Breast epithelium (tissue), 4 donors: ENCODE data around the gene WDR72. TPM values are rescaled to one million over a fixed set of nuclear protein-coding genes. Genes with fewer than 3 reads are reported as not detected.

Source experiments
- DNase-seq, 2 donors: peaks; one replicate each; pipeline ENCODE4 v3.0.0-alpha.2; 2019; ENCODE audit warnings: low spot score in 2 of 2
- H3K27ac ChIP-seq, 2 donors: fragments of 200-600 bp; sonication (generic) in 1 of 2; one replicate each; pipeline ENCODE4 v1.5.1; 2016 to 2019; ENCODE audit warnings: mild to moderate bottlenecking in 1 of 2
- H3K27me3 ChIP-seq, 2 donors: fragments of 200-600 bp; sonication (generic) in 1 of 2; one replicate each; pipeline versions ENCODE4 v1.5.1 to v1.6.0; 2017 to 2019; ENCODE audit warnings: control low read depth in 1 of 2, mild to moderate bottlenecking in 1 of 2
- H3K36me3 ChIP-seq: fragments of 200-600 bp; one replicate; pipeline ENCODE4 v1.5.1; 2019
- H3K4me1 ChIP-seq, 2 donors: fragments of 200-600 bp; sonication (generic); one replicate each; pipeline ENCODE4 v1.5.1; 2016 to 2019; ENCODE audit warnings: control low read depth in 1 of 2
- H3K4me3 ChIP-seq, 3 donors: fragments of 200-600 bp; sonication (generic); 1 replicate in 2 of 3; 2 replicates in 1 of 3; pipeline ENCODE4 v1.5.1; 2016 to 2019; ENCODE audit warnings: mild to moderate bottlenecking in 3 of 3, moderate library complexity in 2 of 3
- H3K9me3 ChIP-seq, 2 donors: fragments of 200-600 bp; sonication (generic) in 1 of 2; one replicate each; pipeline ENCODE4 v1.5.1; 2016 to 2019; ENCODE audit warnings: control low read depth in 1 of 2
- POLR2A ChIP-seq: fragments of 450-650 bp; IDR thresholded peaks from one replicate; pipeline ENCODE4 v1.6.1; 2016; ENCODE audit warnings: antibody characterized with exemption, mild to moderate bottlenecking, moderate library complexity
- POLR2AphosphoS5 ChIP-seq, 3 donors: sonication (generic); formaldehyde crosslinking; IDR thresholded peaks; one replicate each; pipeline ENCODE4 v1.6.1; 2017; ENCODE audit warnings: antibody characterized with exemption in 3 of 3
- intact Hi-C: fragments of 100-400 bp; cut with DNase I; formaldehyde crosslinking; loops from one replicate; pipeline ENCODE4 v1.15.1; 2023; ENCODE audit warnings: low total_unique reads
- total RNA-seq, 3 donors: library from RNA; depleted of rRNA; stranded (reverse); fragments of >200 nt; gene quantifications; one replicate each; pipeline ENCODE4 v1.1.0, GENCODE V29; 2016
- TF ChIP-seq, protein P1 (sequence below), 3 donors: fragments of 450-650 bp; IDR thresholded peaks; one replicate each; pipeline ENCODE4 v1.5.1; 2016 to 2017; ENCODE audit warnings: antibody characterized with exemption in 3 of 3, mild to moderate bottlenecking in 3 of 3, moderate library complexity in 3 of 3

Gene WDR72
- total RNA-seq, 3 donors from 2014 or later, result 0.66 to 1.2 TPM; not detected in 1

- no peak for DNase-seq
- Histone ChIP-seq H3K4me3 (no peak overlapping the region), H3K27ac (no peak overlapping the region), H3K27me3 (no peaks in the 10 kb centered on the region), H3K9me3 (no peaks in the 10 kb centered on the region), H3K36me3 (no peaks in the 10 kb centered on the region), H3K4me1 (no peaks in the 10 kb centered on the region)
- TF ChIP-seq, protein P1, sequence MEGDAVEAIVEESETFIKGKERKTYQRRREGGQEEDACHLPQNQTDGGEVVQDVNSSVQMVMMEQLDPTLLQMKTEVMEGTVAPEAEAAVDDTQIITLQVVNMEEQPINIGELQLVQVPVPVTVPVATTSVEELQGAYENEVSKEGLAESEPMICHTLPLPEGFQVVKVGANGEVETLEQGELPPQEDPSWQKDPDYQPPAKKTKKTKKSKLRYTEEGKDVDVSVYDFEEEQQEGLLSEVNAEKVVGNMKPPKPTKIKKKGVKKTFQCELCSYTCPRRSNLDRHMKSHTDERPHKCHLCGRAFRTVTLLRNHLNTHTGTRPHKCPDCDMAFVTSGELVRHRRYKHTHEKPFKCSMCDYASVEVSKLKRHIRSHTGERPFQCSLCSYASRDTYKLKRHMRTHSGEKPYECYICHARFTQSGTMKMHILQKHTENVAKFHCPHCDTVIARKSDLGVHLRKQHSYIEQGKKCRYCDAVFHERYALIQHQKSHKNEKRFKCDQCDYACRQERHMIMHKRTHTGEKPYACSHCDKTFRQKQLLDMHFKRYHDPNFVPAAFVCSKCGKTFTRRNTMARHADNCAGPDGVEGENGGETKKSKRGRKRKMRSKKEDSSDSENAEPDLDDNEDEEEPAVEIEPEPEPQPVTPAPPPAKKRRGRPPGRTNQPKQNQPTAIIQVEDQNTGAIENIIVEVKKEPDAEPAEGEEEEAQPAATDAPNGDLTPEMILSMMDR (IDR thresholded peaks at IDR 0.05), result no peak
- TF ChIP-seq POLR2AphosphoS5 (IDR thresholded peaks at IDR 0.05), result no peak
- intact Hi-C loops, result no loop called here
Observed at GRCh38 chr15:53681056-53681455, 78.4 kb downstream of the WDR72 start.

DNA sequence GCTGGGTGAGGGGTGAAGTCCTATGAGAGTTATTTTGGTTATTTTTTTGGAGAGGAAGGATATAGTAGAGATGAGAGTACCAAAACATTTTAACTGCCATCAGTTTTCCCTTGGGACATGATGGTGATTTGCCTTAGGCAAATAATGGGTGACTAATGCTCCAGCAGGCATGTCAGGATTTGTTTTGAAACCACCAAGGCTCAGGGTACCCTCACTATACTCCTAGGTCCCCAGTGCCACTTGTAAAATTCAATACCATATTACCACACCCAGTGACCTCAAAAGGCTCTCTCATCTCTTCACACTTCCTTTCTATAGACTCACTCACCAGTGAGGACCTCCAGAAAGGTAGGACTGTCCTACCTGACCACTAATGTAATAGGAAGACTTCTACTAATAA, 83.6 kb downstream of the WDR72 start:
- no peak for DNase-seq
- Histone ChIP-seq H3K4me3 (no peak overlapping the region), H3K9me3 (no peaks in the 10 kb centered on the region), H3K36me3 (no peaks in the 10 kb centered on the region), H3K27ac (no peak overlapping the region), H3K27me3 (no peaks in the 10 kb centered on the region), H3K4me1 (no peaks in the 10 kb centered on the region)
- TF ChIP-seq, protein P1 (IDR thresholded peaks at IDR 0.05), result no peak
- TF ChIP-seq POLR2AphosphoS5 (IDR thresholded peaks at IDR 0.05), result no peak
- no peak for TF ChIP-seq POLR2A
- intact Hi-C loops, result no loop called here

- Histone ChIP-seq H3K27ac (no peak overlapping the region), H3K27me3 (no peaks in the 10 kb centered on the region), H3K9me3 (no peaks in the 10 kb centered on the region), H3K36me3 (no peaks in the 10 kb centered on the region), H3K4me3 (no peak overlapping the region), H3K4me1 (no peaks in the 10 kb centered on the region)
- TF ChIP-seq, protein P1 (IDR thresholded peaks at IDR 0.05), result no peak
- TF ChIP-seq POLR2A (no peak), POLR2AphosphoS5 (IDR thresholded peaks at IDR 0.05) (no peak)
- DNase-seq, result no peak
- intact Hi-C loops, result no loop called here
Observed at GRCh38 chr15:53671545-53671944, 87.9 kb downstream of the WDR72 start.

DNA sequence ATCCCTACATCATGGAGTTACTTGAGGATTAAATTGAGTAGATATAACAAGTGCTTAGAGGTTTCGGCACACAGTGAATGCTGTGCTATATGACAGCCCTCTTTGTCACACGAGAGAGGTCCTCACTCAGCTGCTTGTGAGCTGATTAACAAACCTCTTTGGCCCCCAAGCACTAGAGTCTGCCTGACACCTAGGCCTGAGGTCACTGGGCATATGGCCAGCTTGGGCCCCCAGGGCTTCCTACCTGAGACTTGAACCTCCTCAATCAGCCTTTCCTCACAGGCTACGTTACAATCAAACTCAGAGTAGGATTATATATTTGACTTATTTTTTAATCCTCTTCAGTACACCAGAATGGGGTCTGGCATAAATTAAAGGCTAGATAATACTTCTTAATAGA, 88.8 kb downstream of the WDR72 start:
- Histone ChIP-seq H3K27me3 (no peaks in the 10 kb centered on the region), H3K36me3 (no peaks in the 10 kb centered on the region), H3K4me1 (no peaks in the 10 kb centered on the region), H3K4me3 (no peak overlapping the region), H3K27ac (no peak overlapping the region), H3K9me3 (no peaks in the 10 kb centered on the region)
- DNase-seq, result no peak
- TF ChIP-seq POLR2A (no peak), POLR2AphosphoS5 (IDR thresholded peaks at IDR 0.05) (no peak)
- TF ChIP-seq, protein P1 (IDR thresholded peaks at IDR 0.05), result no peak
- intact Hi-C loops, result no loop called here

DNA sequence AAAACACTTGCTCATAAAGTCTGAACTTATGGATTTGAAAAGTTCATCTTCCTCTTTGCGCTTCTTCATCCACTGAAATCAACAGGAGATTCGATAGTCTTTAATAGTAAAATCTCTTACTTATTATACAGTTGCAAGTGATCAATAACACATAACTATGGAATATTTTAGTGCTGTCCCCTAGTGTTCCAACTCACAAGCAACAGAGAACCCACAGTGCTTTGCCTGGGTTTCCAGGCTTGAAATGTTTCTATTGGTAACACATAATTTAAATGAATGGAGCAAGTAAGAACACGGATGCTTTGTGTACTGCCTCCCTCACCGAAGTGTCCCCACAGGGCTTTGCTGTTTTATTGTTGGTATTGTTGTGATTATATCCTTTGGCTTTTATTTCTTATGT, 93.5 kb downstream of the WDR72 start:
- intact Hi-C loops, result no loop called here

More for the DNA sequence above, 93.5 kb downstream of the WDR72 start:
- TF ChIP-seq, protein P1 (IDR thresholded peaks at IDR 0.05), result no peak
- no peak for TF ChIP-seq POLR2A
- no peak for TF ChIP-seq POLR2AphosphoS5 (IDR thresholded peaks at IDR 0.05)
- DNase-seq, result no peak
- Histone ChIP-seq H3K4me3 (no peak overlapping the region), H3K4me1 (no peaks in the 10 kb centered on the region), H3K9me3 (no peaks in the 10 kb centered on the region), H3K36me3 (no peaks in the 10 kb centered on the region), H3K27me3 (no peaks in the 10 kb centered on the region), H3K27ac (no peak overlapping the region)
